IPS-20b (cell line): Measurements from ENCODE around the gene TEDC2.

Source experiments
- H3K27ac ChIP-seq: one replicate; pipeline ENCODE4 v1.5.1; 2013; ENCODE audit warnings: low read length
- H3K27me3 ChIP-seq: 2 replicates; pipeline ENCODE4 v1.6.1; 2013; ENCODE audit warnings: mild to moderate bottlenecking, low read length, inconsistent platforms; ENCODE audit not compliant: insufficient read depth
- H3K36me3 ChIP-seq: 2 replicates; pipeline ENCODE4 v1.6.1; 2013; ENCODE audit warnings: low read depth, mild to moderate bottlenecking, inconsistent platforms, low read length, moderate library complexity; ENCODE audit not compliant: insufficient read depth
- H3K4me1 ChIP-seq: 2 replicates; pipeline ENCODE4 v1.6.1; 2013; ENCODE audit warnings: mild to moderate bottlenecking, control low read depth, inconsistent platforms, low read length, moderate library complexity; ENCODE audit not compliant: insufficient read depth
- H3K4me3 ChIP-seq: 2 replicates; pipeline ENCODE4 v1.5.1; 2013; ENCODE audit warnings: mild to moderate bottlenecking, low read length, inconsistent platforms
- H3K9ac ChIP-seq: 2 replicates; pipeline ENCODE4 v1.6.1; 2013; ENCODE audit warnings: low read depth, mild to moderate bottlenecking, inconsistent platforms, low read length, moderate library complexity
- H3K9me3 ChIP-seq: 2 replicates; pipeline ENCODE4 v1.6.1; 2013; ENCODE audit warnings: mild to moderate bottlenecking, low read depth, low read length, inconsistent platforms; ENCODE audit not compliant: insufficient read depth

Gene TEDC2

GRCh38 chr16:2501946-2502895, 42.3 kb downstream of the TEDC2 start:
- H3K9ac ChIP-seq: peak overlapping the region; percentile 49; the same call in 1 of the 2 replicates
- no peaks in the 10 kb centered on the region for H3K9me3 ChIP-seq
- H3K4me1 ChIP-seq: peaks cover 4% of the 10 kb centered on the region; the same call in 1 of the 2 replicates
- H3K27me3 ChIP-seq: no peaks in the 10 kb centered on the region
- 0 out of 2 replicates have a peak, but pooled peaks cover 6% of the 10 kb centered on the region for H3K36me3 ChIP-seq
- H3K4me3 ChIP-seq: peak overlapping the region; percentile 68; the same call in 1 of the 2 replicates
- no peak overlapping the region for H3K27ac ChIP-seq

GRCh38 chr16:2505695-2506094, 45.8 kb downstream of the TEDC2 start:
- H3K27ac ChIP-seq: no peak overlapping the region
- H3K4me1 ChIP-seq: peaks cover 4% of the 10 kb centered on the region; the same call in 1 of the 2 replicates
- H3K27me3 ChIP-seq: no peaks in the 10 kb centered on the region
- H3K4me3 ChIP-seq: no peak overlapping the region
- H3K9me3 ChIP-seq: no peaks in the 10 kb centered on the region
- H3K9ac ChIP-seq: no peak overlapping the region
- no peaks in the 10 kb centered on the region for H3K36me3 ChIP-seq

GRCh38 chr16:2507052-2507659, 47.2 kb downstream of the TEDC2 start:
- H3K4me1 ChIP-seq: no peaks in the 10 kb centered on the region; the same call in 1 of the 2 replicates
- H3K36me3 ChIP-seq: no peaks in the 10 kb centered on the region
- no peak overlapping the region for H3K27ac ChIP-seq
- H3K4me3 ChIP-seq: no peak overlapping the region
- no peaks in the 10 kb centered on the region for H3K9me3 ChIP-seq
- H3K27me3 ChIP-seq: no peaks in the 10 kb centered on the region; the same call in 1 of the 2 replicates
- H3K9ac ChIP-seq: no peak overlapping the region

- Histone ChIP-seq H3K27me3 (peaks cover 5% of the 10 kb centered on the region; the same call in 1 of the 2 replicates), H3K4me1 (peaks cover 2% of the 10 kb centered on the region; the same call in 1 of the 2 replicates), H3K9ac (no peak overlapping the region), H3K9me3 (no peaks in the 10 kb centered on the region), H3K27ac (no peak overlapping the region), H3K4me3 (no peak overlapping the region), H3K36me3 (no peaks in the 10 kb centered on the region)
These were observed 47.8 kb downstream of the TEDC2 start for GRCh38 chr16:2507665-2508064.

GRCh38 chr16:2508722-2509400, 49.0 kb downstream of the TEDC2 start:
- H3K36me3 ChIP-seq: no peaks in the 10 kb centered on the region
- H3K9me3 ChIP-seq: no peaks in the 10 kb centered on the region
- peaks cover 5% of the 10 kb centered on the region; the same call in 1 of the 2 replicates for H3K27me3 ChIP-seq
- no peak overlapping the region for H3K27ac ChIP-seq
- no peak overlapping the region for H3K4me3 ChIP-seq
- H3K9ac ChIP-seq: no peak overlapping the region
- peaks cover 5% of the 10 kb centered on the region; the same call in 1 of the 2 replicates for H3K4me1 ChIP-seq

- Histone ChIP-seq H3K4me1 (peaks cover 5% of the 10 kb centered on the region; the same call in 1 of the 2 replicates), H3K27ac (no peak overlapping the region), H3K27me3 (peaks cover 5% of the 10 kb centered on the region; the same call in 1 of the 2 replicates), H3K9me3 (no peaks in the 10 kb centered on the region), H3K4me3 (peak overlapping the region; percentile 30; the same call in 1 of the 2 replicates), H3K9ac (no peak overlapping the region), H3K36me3 (0 out of 2 replicates have a peak, but pooled peaks cover 2% of the 10 kb centered on the region)
These were observed 51.4 kb downstream of the TEDC2 start for GRCh38 chr16:2511128-2511800.

GRCh38 chr16:2511996-2512734, 52.3 kb downstream of the TEDC2 start:
- Histone ChIP-seq H3K9me3 (no peaks in the 10 kb centered on the region), H3K27me3 (peaks cover 5% of the 10 kb centered on the region; the same call in 1 of the 2 replicates), H3K36me3 (0 out of 2 replicates have a peak, but pooled peaks cover 5% of the 10 kb centered on the region), H3K4me1 (peaks cover 10% of the 10 kb centered on the region), H3K9ac (no peak overlapping the region), H3K4me3 (0 out of 2 replicates have a peak overlapping the region, but pooled peaks have one; percentile 66), H3K27ac (no peak overlapping the region)

- H3K9ac ChIP-seq: peak overlapping the region; percentile 86
- peaks cover 10% of the 10 kb centered on the region for H3K4me1 ChIP-seq
- H3K27me3 ChIP-seq: peaks cover 5% of the 10 kb centered on the region; the same call in 1 of the 2 replicates
- H3K4me3 ChIP-seq: peak overlapping the region; percentile 66
- no peak overlapping the region for H3K27ac ChIP-seq
- 0 out of 2 replicates have a peak, but pooled peaks cover 5% of the 10 kb centered on the region for H3K36me3 ChIP-seq
- no peaks in the 10 kb centered on the region for H3K9me3 ChIP-seq
These were observed 53.0 kb downstream of the TEDC2 start for GRCh38 chr16:2512735-2513404.

GRCh38 chr16:2513405-2514332, 53.8 kb downstream of the TEDC2 start, which contains the start of gene ATP6V0C:
TSS of gene ATP6V0C (plus strand) at chr16:2513952. CDS start at chr16:2514104, 152 bp downstream.
- no peaks in the 10 kb centered on the region for H3K9me3 ChIP-seq
- H3K4me1 ChIP-seq: peaks cover 10% of the 10 kb centered on the region
- H3K27me3 ChIP-seq: peaks cover 5% of the 10 kb centered on the region; the same call in 1 of the 2 replicates
- H3K36me3 ChIP-seq: 0 out of 2 replicates have a peak, but pooled peaks cover 5% of the 10 kb centered on the region
- peak within 1 kb of the TSS; percentile 88 for H3K4me3 ChIP-seq
- peak within 1 kb of the TSS; percentile 86 for H3K9ac ChIP-seq
- peak within 1 kb of the TSS; percentile 68 for H3K27ac ChIP-seq
